Measurements from ENCODE around the gene IFT20.
"Not testable (repeated sequence)": the region's sequence is repeated elsewhere in the genome, so short reads cannot be mapped to it uniquely, and the experiment has no call there.

Gene IFT20

DNA sequence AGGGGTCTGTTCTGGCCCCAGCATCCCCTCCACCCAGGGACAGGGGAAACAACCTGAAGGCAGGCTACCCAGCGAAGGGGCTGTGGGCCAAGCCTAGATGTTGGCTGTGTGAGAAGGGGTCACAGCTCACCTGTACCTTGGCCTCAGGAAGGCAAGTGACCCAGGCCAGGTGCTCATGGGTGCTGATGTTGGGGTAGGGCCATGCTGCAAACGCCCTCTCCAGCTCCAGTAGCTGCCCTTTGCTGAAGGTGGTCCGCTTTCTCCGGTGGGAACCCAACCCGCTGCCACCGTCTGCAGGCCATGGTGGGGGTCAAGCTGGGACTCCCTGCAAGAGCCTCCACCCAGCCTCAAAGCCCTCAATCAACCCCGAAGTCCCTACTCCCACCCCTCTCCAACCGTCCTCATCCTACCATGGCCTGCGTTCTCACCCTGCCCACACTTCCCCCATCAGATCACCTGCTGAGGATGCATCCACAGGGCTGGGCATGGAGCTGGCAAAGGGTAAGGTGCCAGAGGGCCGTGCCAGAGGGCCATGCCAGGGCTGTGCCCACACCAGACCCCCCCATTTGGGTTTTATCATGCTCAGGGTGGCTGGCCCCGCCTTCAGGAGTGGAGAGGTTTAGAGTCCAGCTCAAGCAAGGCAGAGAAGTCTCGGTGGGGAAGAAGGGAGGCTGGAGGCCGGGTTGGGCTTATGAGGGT is 29.5 kb upstream of the IFT20 start, which contains the start of gene SEBOX:
Gene SEBOX, minus strand, starts transcription at position 535 of the 699 bp plus-strand sequence. Its CDS starts 48 bp downstream, at position 487.
- no peak for DNase-seq (ENCODE audit: low spot score)

DNA sequence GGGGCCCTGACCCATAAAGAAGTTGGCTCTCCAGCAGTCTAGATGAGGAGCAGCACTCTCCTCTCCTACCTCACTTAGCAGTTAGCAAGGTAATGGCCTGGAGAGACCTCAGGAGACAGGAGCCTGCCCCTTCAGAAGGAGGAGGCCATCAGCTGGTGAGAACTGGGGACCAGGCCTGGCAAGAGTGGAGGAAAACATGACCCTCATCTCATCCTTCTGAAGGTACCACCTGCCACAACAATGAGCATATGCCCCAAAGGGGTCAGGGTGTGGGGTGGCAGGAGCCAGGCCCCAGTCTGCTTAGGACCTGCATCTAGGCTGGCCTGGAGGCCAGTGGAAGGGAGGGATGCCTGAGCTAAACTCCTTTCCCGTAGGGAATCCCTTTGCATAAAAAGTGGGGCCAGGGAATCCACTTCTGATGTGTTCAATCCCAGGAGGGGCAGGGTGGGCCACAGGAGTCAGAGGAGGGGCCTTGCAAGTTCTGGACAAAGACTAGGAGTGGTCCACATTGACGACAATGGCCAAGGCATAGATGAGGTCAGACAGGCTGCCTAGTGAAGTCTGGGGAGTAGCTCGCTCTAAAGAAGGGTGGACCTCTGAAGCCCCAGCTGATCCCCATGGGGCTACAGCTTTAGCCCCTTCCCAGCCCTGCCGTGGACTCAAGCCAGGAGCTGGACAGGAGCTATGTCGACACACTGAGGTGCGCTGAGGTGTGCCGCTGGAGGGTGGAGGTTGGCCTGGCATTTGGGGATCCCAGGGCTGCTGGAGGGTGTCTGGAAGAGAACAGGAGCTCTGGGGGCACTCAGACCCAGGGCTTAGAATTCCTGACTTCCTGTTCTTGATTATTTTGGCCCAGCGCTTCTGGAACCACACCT is 28.7 kb upstream of the IFT20 start:
- DNase-seq (ENCODE audit: low spot score): no peak

- no peak for DNase-seq (ENCODE audit: low spot score)
Measured at GRCh38 chr17:28363186-28363585, 27.9 kb upstream of the IFT20 start.

DNA sequence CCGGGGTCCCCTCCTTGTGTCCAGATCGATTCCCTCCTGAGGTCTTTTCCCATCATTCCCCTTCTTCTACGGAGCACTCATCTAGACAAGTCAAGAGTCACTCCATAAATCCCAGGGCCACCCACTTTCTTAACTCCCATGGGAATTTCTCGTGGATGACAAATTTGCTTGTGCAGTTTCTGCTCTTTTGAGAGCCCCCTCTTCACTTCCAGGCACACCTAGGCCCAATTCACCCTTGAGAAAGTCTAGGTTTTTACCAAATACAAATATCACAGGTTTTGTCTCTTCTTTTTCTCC is 22.6 kb upstream of the IFT20 start:
- DNase-seq (ENCODE audit: low spot score): no peak

GRCh38 chr17:28357061-28357900 is 22.0 kb upstream of the IFT20 start, which contains the start of gene POLDIP2:
POLDIP2 (minus strand) TSS chr17:28357527; CDS start chr17:28357448, 79 bp downstream.
- DNase-seq (ENCODE audit: low spot score): peak; percentile 93

GRCh38 chr17:28350271-28350670 is 15.0 kb upstream of the IFT20 start:
- no peak for DNase-seq (ENCODE audit: low spot score)

DNA sequence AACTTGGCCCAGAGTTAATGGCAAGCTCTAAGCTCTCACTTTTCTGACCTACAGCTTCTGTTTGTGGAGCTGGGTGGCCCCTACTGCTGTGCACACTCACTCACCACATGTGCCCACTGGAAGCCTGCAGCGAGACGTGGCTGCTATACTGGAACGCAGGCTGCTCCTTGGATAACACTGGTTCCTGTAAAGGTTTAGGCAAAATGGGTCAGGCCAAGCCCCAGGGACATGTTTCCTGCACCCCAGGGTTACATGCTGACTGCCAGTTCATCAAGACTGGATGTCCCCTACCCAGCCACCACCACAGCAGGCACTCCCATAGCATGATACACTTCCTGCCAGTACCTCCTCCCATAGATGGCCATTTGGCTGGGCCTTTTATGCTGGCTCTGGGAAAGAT is 13.7 kb upstream of the IFT20 start:
- DNase-seq (ENCODE audit: low spot score): no peak

GRCh38 chr17:28347261-28347891 is 12.1 kb upstream of the IFT20 start:
- DNase-seq (ENCODE audit: low spot score): no peak

DNA sequence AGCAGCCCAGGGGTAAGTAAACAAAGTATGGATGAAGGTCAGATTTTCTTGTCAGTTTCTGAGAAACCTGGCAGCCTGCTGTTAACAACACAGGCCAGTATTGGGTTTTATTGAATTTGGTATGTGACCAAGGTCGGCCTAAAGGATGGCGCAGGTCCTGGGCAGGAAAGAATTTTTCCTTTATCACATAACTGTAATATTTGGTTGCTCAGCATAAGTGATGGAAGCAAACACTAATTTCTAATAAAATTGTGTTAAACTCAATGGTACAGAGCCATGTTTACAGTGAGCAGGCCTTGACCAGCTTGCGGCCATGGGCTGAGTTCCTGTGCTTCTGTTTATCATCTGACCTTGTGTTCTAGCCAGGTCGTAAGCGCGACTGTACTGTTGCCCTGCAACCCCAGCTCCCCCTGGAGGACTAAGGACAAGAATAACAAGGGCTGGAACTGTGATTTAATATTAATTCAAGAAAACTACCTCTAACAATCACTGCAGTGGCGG is 11.5 kb upstream of the IFT20 start:
- no peak for DNase-seq (ENCODE audit: low spot score)

- no peak for DNase-seq (ENCODE audit: low spot score)
Measured at GRCh38 chr17:28346199-28346580, 10.9 kb upstream of the IFT20 start.

GRCh38 chr17:28345419-28346198 is 10.3 kb upstream of the IFT20 start:
- no peak for DNase-seq (ENCODE audit: low spot score)

DNA sequence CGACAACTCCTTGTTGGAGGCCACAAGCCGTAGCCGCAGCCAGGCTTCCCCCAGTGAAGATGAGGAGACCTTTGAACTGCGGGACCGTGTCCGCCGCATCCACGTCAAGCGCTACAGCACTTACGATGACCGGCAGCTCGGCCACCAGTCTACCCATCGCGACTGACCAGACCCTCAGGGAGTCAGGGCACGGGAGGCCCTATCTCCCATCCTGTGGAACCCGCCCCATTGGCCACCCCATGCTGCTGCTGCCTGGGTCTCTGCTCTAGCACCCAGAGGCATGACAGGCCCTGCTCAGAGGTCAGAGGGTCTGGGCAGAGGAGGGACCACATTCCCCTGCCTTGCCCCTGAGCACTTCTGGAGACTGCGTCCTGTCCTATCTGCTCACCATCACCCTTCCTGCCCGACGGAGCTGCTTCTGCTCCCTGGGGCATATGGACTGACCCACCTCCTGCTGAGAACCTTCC is 9.2 kb upstream of the IFT20 start:
- DNase-seq (ENCODE audit: low spot score): no peak

DNA sequence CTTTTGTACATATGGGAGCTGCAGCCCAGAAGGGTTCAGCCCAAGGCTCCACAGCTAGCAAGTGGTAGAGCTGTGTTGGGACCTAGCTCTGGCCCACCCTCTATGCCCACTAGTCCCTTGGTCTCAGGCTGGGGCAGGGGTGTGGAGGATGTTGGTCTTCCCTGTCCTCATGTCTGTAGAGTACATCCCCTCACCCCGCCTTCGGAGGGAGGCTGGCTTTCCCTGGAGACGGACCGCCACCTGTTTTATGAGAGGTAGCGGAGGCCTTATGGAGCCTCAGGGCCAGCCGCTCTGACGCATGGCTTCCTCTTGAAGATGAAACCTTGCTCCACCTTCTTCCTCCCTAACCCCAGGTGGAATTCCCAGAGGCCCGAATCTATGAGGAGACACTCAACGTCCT is 8.7 kb upstream of the IFT20 start:
- DNase-seq (ENCODE audit: low spot score): no peak

DNA sequence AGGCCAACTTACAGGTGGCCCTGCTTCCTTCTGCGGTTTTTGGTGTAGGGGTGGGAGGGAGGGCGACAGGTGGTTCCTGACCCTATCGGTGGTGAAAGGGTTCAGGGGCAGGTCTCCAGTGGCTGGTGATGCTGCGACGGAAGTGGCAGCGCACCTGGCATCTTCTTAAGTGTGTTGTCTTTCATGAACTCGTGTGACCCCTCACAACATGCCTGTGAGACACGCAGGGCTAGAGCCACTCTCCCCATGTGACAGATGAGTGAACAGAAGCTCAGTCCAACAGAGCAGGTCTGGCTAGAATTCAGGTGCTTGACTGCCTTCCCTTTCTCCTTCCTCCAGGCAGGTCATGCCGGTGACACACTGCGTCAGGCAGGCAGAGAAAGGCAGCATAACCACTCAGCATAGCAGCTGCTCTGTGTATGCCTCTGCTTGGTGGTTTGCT is 8.2 kb upstream of the IFT20 start:
- no peak for DNase-seq (ENCODE audit: low spot score)

- DNase-seq (ENCODE audit: low spot score): no peak
Measured at GRCh38 chr17:28342313-28342712, 7.0 kb upstream of the IFT20 start.

DNA sequence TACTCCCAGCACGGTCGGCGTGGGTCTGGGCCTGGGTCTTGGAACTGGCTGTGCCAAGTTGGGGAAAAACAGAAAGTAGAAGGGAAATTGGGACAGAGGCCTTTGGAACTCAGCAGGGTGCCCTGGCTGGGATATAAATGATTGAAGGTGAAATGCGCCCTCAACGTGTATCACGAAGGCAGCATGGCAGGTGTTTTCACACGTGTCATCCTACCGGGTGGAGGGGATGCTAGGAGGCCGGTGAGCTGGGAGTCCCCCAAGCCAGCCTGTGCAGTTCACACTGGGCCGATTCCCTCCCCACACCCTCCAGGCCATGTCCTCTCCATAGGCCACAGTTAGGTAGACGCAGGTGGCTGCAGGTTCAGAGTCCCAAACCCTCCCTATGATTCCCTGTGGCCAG is 6.2 kb upstream of the IFT20 start:
- DNase-seq (ENCODE audit: low spot score): no peak

DNA sequence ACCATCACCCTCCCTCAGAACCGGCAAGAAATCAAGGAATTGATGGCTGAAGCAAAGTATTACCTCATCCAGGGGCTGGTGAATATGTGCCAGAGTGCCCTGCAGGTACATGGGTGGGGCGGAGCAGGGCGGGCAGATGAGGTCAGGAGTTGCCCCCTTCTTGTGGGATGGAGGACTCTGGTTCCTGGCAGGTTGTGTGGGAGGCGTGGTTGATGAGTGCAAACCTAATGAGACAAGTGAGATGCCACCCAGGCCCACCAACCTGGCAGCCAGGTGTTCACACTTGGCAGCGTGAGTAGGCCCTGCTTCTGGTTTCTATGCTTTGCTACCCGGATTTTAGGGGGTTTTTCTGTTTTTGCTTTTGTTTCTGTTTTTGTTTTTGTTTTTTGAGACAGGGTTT is 5.1 kb upstream of the IFT20 start:
- DNase-seq (ENCODE audit: low spot score): no peak

GRCh38 chr17:28339431-28339830 is 4.2 kb upstream of the IFT20 start:
- DNase-seq (ENCODE audit: low spot score): no peak

GRCh38 chr17:28338769-28339212 is 3.5 kb upstream of the IFT20 start:
- not testable (repeated sequence) for DNase-seq (ENCODE audit: low spot score)

GRCh38 chr17:28338056-28338768 is 2.9 kb upstream of the IFT20 start:
- no peak for DNase-seq (ENCODE audit: low spot score)
